GM18870 (cell line): ENCODE data around the gene LPIN3.

Experiments
- ATAC-seq: cut with Tn5 transposase; IDR thresholded peaks from one replicate; pipeline ENCODE4 v1.9.1; 2021; ENCODE audit warnings: moderate library complexity; ENCODE audit not compliant: unreplicated experiment

Gene LPIN3

DNA sequence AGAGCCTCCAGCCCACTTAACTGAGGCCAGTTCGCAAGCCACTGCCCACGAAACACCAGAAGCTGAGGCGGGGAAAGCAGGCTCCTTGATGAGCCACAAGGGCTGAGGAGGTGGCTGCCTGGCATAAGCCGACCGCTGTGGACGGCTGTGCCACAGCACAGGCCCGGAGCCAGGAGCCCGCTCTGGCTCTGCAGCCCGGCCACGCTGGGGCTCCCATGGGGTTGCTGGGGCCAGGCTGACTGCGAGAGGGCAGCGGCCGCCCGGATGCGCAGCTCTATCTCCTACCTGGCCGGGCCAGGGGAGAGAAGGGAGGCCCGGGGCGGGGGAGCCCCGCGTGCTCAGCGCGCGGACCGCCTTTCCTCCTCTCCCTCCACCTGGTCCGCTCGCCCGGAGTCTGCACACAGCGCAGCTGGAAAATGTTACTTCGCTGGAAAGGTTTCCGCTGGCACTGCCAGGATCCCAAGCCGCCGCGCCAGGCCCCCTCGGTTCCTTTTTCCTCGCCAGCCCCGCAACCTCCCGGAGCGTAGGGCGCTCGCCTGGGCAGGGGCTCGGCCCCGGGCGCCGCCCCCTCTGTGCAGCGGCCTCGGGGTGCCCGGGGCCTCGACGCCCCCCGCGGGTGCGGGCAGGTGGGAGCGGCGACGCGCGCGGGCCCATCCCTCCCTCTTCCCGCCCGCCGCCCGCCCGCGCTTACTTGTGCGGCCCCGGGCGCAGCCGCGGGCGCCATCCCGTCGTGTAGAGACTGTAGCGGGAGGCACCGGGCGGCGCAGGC, 25.3 kb downstream of the LPIN3 start:
- ATAC-seq, result no peak

DNA sequence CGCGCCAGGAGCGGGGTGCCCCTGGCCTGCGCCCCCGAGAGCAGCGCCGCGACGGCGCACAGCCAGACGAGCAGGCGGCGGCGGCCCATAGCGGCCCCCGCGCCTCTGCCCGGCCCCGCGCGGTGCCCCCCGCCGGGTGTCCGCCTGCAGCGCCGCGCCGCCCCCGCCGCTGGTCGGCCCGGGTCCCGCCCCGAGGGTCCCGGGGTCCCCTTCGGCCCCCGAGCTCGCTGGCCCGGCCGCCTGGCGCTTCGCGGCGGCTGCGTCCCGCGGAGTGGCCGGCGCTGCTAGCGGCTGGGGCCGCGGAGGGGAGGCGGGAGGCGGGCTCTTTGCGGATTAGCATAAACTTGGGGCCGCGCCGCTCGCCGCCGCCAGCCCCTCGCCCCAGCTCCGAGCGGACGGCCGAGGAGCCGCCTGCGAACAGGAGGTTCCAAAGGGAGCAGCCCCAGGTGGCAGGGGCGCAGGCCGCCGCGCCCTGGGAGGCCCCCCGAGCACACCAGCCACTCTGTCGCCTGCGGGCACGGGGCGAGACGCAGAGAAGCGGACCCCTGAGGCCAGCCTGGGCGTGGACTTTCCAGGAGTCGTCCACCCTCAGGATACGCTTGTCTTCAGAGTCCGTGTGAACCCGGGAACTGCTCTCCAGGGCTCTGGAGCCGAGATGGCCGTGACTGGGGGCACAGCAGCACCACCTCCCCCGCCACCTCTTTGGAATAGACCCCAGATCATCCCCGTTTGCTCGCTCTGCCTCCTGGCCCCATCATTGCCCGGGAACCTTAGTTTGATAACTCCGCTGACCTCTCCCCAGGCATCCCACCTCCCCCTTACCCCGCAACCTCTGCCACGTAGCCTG, 26.1 kb downstream of the LPIN3 start, which contains the start of gene EMILIN3:
Gene EMILIN3 (minus strand): TSS at position 273 of the 847 bp plus-strand sequence. CDS start 184 bp downstream, at position 89.
- ATAC-seq, result no peak

GRCh38 chr20:41367393-41367695, 26.7 kb downstream of the LPIN3 start:
- no peak for ATAC-seq

DNA sequence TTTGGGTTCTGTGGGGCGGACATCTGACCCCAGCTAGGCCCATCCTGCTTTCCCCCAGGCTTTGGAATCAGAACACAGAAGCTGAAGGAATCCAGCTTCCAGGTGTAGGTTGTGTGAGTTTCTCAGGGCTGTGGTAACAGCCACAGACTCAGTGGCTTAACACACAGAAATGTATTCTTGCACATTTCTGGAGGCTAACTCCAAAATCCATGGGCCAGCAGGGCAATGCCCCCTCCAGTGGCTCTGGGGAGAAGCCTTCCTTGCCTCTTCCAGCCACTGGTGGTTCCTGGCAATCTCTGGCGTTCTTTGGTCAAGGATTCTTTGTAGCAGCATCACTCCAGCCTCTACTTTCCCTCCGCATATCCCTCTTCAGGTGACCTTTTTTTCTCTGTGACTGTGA, 27.3 kb downstream of the LPIN3 start:
- ATAC-seq, result no peak

DNA sequence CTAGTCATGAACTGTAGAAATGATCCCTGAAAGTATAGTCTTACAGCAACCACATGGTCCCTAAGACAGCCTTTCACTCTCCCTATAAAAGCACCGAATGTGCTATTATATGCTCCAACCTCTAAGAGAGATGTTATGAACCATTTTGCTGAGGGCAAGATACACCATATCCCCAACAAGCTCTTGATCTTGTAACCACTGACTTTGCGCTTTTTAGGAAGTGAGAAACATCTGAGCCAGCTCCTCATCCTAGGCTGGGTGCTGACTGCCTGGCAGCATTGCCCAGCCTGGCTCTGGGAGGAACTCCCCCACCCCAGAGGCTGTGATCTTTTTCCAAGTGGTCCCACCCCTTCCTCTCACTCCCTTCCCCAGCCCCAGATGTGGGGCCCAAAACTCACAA, 29.1 kb downstream of the LPIN3 start:
- no peak for ATAC-seq

DNA sequence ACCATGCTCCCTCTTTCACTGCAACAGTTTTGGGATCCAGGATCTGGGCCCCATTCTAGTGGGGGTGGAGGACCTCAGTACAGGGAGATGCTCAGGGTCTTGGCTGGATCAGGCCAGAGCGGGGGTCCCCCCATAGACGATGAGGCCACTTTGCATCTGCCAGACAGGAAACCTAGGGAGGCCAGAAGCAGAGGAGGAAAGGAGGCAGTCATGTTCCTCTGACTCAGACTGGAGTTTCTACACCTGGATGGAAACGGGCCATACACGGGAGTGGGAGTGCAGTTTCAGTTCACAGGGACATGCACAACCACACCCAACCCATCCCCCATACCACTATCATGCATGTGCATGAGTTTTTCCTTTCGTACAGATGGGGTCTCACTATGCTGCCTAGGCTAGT, 29.6 kb downstream of the LPIN3 start:
- no peak for ATAC-seq

GRCh38 chr20:41371371-41371770, 30.8 kb downstream of the LPIN3 start:
- no peak for ATAC-seq

DNA sequence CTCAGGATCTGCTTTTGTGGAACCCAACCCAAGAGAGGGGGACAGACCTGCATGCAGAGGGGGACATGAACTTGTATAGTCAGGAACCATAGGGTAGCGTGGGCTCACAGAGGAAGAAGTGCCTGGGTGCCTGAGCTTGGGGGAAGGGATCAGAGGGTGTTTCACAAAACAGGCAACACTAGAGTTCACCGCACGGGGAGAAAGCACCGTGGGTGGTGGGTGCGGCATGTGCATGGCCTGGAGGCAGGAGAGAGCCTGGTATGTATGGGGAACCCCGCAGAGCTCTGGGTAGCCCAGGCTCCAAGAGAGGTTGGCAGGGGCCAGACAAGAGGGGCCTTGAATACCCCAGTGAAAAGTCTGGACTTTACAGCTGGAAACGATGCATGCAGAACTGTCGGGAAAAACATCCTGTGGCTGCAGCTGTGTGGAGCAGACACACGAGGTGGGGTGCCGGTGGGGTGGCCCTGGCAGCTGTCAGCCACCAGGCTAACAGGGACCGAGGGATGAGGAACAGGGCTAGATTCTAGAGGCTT, 32.7 kb downstream of the LPIN3 start:
- ATAC-seq, result no peak

GRCh38 chr20:41373931-41374920, 33.6 kb downstream of the LPIN3 start:
- ATAC-seq, result no peak

- ATAC-seq, result no peak
Observed at GRCh38 chr20:41375846-41376245, 35.2 kb downstream of the LPIN3 start.

GRCh38 chr20:41376349-41376748, 35.7 kb downstream of the LPIN3 start:
- no peak for ATAC-seq

- no peak for ATAC-seq
Observed at GRCh38 chr20:41377275-41377674, 36.7 kb downstream of the LPIN3 start.

DNA sequence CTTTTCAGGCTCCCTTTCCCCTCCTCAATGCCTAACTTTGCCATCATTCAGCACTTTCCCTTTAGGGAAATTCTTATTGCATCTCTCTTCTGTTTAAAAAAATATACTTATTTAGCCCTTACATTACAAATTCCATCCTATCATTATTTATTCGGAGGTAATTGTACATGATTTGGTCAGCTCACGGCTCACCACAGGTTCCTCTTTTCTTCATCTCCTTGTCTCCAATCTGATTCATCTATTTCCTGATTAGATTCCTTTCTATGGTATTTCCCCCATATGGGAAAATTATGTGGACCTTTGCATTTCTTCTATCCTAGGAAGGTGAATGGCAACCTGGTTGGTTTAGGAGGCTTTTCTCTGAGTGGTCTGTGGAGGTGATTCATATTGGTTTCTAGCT, 38.9 kb downstream of the LPIN3 start:
- no peak for ATAC-seq

GRCh38 chr20:41380551-41381193, 40.1 kb downstream of the LPIN3 start:
- no peak for ATAC-seq

GRCh38 chr20:41382791-41383305, 42.2 kb downstream of the LPIN3 start:
- ATAC-seq, result no peak

- no peak for ATAC-seq
Observed at GRCh38 chr20:41386502-41387427, 46.1 kb downstream of the LPIN3 start.

DNA sequence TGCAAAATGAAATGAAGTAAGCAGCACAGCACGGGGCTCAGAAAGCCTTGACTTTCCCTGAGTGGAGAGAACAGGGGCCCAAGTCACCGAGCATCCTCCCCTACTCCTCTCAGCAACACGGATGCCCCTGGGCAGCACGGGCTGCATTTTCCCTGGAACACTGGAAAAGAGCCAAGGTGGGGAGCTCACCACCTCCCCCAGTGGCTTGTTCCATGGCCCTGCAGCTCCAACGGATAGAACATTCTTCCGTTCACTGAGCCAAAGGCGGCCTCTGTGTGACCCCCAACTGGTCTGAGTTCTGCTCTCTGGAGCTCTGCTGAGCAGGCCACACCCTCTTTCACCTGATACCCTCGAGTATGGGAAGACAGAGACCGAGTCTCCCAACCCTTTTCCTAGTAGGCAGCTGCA, 46.8 kb downstream of the LPIN3 start:
- ATAC-seq, result no peak

- ATAC-seq, result no peak
Observed at GRCh38 chr20:41390889-41391288, 50.3 kb downstream of the LPIN3 start.

DNA sequence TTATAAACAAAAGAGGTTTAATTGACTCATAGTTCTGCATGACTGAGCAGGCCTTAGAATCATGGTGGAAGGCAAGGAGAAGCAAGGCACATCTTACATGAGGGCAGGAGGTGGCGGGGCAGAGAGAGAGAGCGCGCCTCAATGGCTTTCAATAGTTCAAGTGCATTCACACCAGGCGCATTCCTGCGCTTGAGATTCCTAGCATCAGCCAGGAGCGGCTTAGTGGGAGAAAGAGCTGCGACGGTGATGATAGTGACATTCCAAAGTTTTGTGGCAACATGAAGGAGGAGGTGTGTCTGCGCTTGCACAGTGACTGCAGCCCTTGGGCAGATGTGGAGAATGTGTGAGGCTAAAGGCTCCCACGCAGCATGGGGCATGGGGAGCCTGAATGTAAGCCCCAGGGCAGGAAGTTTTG, 51.0 kb downstream of the LPIN3 start:
- no peak for ATAC-seq
